Keratinocyte (primary cell): ENCODE results near the gene ENO3.

Source experiments
- CTCF ChIP-seq, 3 experiments: IDR thresholded peaks in 1 of 3; conservative IDR thresholded peaks in 1 of 3; optimal IDR thresholded peaks in 1 of 3; 2 replicates in 2 of 3; 3 replicates in 1 of 3; pipeline versions ENCODE3 to v1.5.1; 2011; ENCODE audit warnings: low read length in 3 of 3, mild to moderate bottlenecking in 3 of 3, moderate library complexity in 2 of 3, control low read depth in 1 of 3, inconsistent platforms in 1 of 3; ENCODE audit not compliant: insufficient read depth in 2 of 3; ENCODE audit errors: extremely low read depth in 1 of 3
- EZH2 ChIP-seq: IDR thresholded peaks from one replicate; pipeline ENCODE4 v1.6.1; 2012; ENCODE audit warnings: inconsistent platforms, mild to moderate bottlenecking, low read length, moderate library complexity

- TF ChIP-seq CTCF (optimal IDR thresholded peaks at IDR 0.05 in 1 of 3, IDR thresholded peaks at IDR 0.05 in 1 of 3, conservative IDR thresholded peaks at IDR 0.05 in 1 of 3; ENCODE audit: extremely low read depth in 1 of 3, insufficient read depth in 2 of 3, low read length in 3 of 3) (no peak), EZH2 (no peak)
These were observed 17.6 kb downstream of the ENO3 start for GRCh38 chr17:4968486-4969046.
